ENCODE results near the gene NRG2.

DNA sequence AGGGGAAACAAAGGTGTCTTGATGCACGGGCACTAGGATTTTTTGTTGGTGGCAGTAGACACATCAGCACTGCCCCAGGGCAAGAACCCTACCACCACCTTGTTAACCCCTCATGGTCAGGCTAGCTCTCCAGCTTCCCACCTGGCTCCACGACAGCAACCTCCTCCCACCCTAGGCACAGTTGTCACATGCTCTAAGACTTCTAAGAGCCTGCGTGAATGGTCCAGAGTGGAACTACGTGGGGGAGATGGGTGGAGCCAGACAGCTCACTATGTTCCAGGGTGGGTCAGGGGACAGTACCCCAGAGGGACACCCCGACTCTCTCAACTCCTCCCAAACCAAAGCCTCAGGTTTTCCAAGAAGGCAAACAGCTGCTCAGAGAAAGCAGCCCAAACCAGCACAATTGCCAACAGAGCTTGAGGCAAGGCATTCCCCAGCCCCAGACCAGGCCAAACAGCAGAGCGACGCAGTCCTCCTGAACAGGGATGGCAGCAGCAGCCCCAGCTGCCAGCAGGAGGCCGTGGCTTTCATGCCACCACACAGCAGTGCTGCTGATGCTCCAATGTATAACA is 78.0 kb downstream of the NRG2 start:
- TF ChIP-seq EZH2 (IDR thresholded peaks at IDR 0.05) (no peak), POLR2AphosphoS5 (IDR thresholded peaks at IDR 0.05; ENCODE audit: borderline replicate concordance, low read depth, low read length) (no peak), FOXP2 (optimal IDR thresholded peaks at IDR 0.05; ENCODE audit: control extremely low read depth, extremely low read length, insufficient read depth) (no peak)

Measured in SK-N-MC (cell line).